ENCODE data around the gene PDE4D. TPM values are rescaled to one million over a fixed set of nuclear protein-coding genes. Genes with fewer than 3 reads are reported as not detected.

The PDE4D gene
- total RNA-seq, 1 donor from 2014 or later = 2.3 TPM

DNA sequence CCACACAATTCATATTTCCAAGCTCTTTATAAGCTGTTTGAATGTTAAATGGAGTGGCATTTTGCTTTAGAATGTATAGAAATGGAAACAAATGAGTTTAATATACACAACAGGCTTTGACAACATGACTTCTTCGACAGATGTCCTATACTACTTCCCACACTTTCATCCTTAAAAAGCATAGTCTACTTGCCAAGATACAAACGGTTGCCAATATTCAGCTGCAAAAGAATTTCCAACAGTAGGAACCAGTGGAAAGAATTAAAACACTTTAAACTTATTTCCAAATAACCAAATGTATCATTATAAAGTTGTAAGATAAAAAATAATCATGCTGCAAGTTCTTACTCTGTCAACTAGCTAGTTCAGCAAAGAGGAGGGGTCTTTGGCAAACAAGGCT, 456.4 kb downstream of the PDE4D start:
- no peaks in the 10 kb centered on the region for H3K27me3 Mint-ChIP-seq (ENCODE audit: insufficient read depth, low read depth)
- no peak for DNase-seq (ENCODE audit: low spot score)
- H3K9ac ChIP-seq = no peak overlapping the region

DNA sequence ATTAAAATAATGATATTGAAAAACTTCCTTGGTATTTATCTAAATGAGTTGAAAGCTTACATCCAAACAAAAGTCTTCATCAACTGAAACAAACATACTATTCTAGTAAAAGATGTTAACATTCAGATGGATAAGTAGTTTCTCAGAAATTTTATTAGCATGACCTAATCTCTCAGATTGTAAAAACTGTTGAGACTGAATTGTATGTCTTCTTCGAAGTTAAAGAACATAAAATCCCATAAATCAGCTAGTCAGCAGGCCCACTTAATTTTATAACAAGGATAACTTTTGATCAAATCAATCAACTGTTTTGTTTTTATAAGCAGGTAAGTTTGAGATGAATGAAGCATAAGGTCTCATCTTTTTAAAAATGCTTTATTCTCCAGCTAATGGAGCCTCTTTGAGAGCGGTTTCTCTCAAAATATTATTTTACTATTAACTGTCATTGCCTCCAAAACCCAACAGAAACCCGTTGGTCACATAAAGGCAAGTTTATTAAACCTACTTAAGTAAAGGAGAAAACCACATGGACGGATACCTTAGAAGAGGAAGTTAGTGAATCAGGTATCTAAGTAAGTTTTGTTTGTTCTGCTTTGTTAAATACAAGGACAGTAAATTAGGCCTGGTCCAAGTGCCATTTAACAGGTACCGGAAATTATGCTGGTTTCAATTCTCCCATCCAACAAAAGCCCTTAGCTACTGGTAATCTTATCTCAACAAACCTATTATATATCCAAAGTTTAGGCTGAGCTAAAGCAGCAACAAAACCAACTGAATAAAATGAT, 457.0 kb downstream of the PDE4D start:
- Mint-ChIP-seq H3K4me3 (no peak overlapping the region), H3K4me1 (no peaks in the 10 kb centered on the region), H3K27ac (no peak overlapping the region), H3K36me3 (no peaks in the 10 kb centered on the region), H3K27me3 (ENCODE audit: insufficient read depth, low read depth) (no peaks in the 10 kb centered on the region), H3K9me3 (no peaks in the 10 kb centered on the region)
- no peak for DNase-seq (ENCODE audit: low spot score)
- H3K4me2 ChIP-seq = no peak overlapping the region
- H3F3A ChIP-seq (ENCODE audit: low read depth) = no peaks in the 10 kb centered on the region
- H3K27me3 ChIP-seq = no peaks in the 10 kb centered on the region
- no peak overlapping the region for H3K27ac ChIP-seq
- H3K4me3 ChIP-seq = no peak overlapping the region
- no peak for TF ChIP-seq EZH2phosphoT487 (IDR thresholded peaks at IDR 0.05)
- no peak for TF ChIP-seq EZH2 (IDR thresholded peaks at IDR 0.05)
- TF ChIP-seq, protein P1, sequence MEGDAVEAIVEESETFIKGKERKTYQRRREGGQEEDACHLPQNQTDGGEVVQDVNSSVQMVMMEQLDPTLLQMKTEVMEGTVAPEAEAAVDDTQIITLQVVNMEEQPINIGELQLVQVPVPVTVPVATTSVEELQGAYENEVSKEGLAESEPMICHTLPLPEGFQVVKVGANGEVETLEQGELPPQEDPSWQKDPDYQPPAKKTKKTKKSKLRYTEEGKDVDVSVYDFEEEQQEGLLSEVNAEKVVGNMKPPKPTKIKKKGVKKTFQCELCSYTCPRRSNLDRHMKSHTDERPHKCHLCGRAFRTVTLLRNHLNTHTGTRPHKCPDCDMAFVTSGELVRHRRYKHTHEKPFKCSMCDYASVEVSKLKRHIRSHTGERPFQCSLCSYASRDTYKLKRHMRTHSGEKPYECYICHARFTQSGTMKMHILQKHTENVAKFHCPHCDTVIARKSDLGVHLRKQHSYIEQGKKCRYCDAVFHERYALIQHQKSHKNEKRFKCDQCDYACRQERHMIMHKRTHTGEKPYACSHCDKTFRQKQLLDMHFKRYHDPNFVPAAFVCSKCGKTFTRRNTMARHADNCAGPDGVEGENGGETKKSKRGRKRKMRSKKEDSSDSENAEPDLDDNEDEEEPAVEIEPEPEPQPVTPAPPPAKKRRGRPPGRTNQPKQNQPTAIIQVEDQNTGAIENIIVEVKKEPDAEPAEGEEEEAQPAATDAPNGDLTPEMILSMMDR (IDR thresholded peaks at IDR 0.05) = no peak
- no peaks in the 10 kb centered on the region for H4K20me1 ChIP-seq (ENCODE audit: low read depth)
- no peak overlapping the region for H3K9ac ChIP-seq
- H3K36me3 ChIP-seq = no peaks in the 10 kb centered on the region
- H2AFZ ChIP-seq (replicated peaks) = no peak overlapping the region
- no peaks in the 10 kb centered on the region for H3K79me2 ChIP-seq (ENCODE audit: low read depth)
- H3K4me1 ChIP-seq = peaks cover 8% of the 10 kb centered on the region
- H3K9me3 ChIP-seq (ENCODE audit: low read depth) = no peaks in the 10 kb centered on the region

More for the DNA sequence above, 456.4 kb downstream of the PDE4D start:
- Histone ChIP-seq H3K79me2 (ENCODE audit: low read depth) (no peaks in the 10 kb centered on the region), H3K4me3 (no peak overlapping the region), H3K36me3 (no peaks in the 10 kb centered on the region), H3K27me3 (no peaks in the 10 kb centered on the region), H3K27ac (no peak overlapping the region), H3K4me1 (peaks cover 8% of the 10 kb centered on the region), H3K9me3 (ENCODE audit: low read depth) (no peaks in the 10 kb centered on the region), H2AFZ (replicated peaks) (no peak overlapping the region), H4K20me1 (ENCODE audit: low read depth) (no peaks in the 10 kb centered on the region), H3K4me2 (no peak overlapping the region), H3F3A (ENCODE audit: low read depth) (no peaks in the 10 kb centered on the region)
- TF ChIP-seq EZH2 (IDR thresholded peaks at IDR 0.05) (no peak), EZH2phosphoT487 (IDR thresholded peaks at IDR 0.05) (no peak)
- TF ChIP-seq, protein P1 (IDR thresholded peaks at IDR 0.05) = no peak
- H3K9me3 Mint-ChIP-seq = no peaks in the 10 kb centered on the region
- H3K27ac Mint-ChIP-seq = no peak overlapping the region
- H3K36me3 Mint-ChIP-seq = no peaks in the 10 kb centered on the region
- no peaks in the 10 kb centered on the region for H3K4me1 Mint-ChIP-seq
- H3K4me3 Mint-ChIP-seq = no peak overlapping the region

DNA sequence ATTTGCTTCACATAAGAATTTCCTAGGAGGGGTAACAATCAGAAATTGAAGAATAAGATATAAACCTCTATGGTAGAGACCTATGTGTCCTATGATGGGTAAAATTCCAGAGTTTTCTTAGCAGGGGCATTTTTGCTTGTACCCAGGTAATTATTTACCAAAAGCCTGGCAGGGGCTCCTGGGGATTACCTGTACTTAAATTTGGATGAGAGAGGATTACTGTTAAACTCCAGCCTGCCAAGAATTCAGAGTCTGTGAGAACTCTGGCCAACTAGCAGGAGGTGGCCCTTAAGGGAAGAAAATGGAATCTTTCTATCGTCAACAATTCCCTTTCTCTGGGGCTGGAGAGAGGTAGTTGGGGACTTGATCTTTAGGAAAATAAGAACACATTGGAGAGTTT, 460.4 kb downstream of the PDE4D start:
- Histone ChIP-seq H3K4me2 (no peak overlapping the region), H3F3A (ENCODE audit: low read depth) (no peaks in the 10 kb centered on the region), H3K27me3 (no peaks in the 10 kb centered on the region), H3K9ac (no peak overlapping the region), H4K20me1 (ENCODE audit: low read depth) (no peaks in the 10 kb centered on the region), H3K4me3 (no peak overlapping the region), H3K4me1 (peaks cover 8% of the 10 kb centered on the region), H3K79me2 (ENCODE audit: low read depth) (no peaks in the 10 kb centered on the region), H3K27ac (no peak overlapping the region), H2AFZ (replicated peaks) (no peak overlapping the region), H3K36me3 (no peaks in the 10 kb centered on the region), H3K9me3 (ENCODE audit: low read depth) (no peaks in the 10 kb centered on the region)
- H3K27me3 Mint-ChIP-seq (ENCODE audit: insufficient read depth, low read depth) = no peaks in the 10 kb centered on the region
- H3K36me3 Mint-ChIP-seq = no peaks in the 10 kb centered on the region
- peak; percentile 21 for DNase-seq (ENCODE audit: low spot score)
- no peak overlapping the region for H3K27ac Mint-ChIP-seq
- H3K9me3 Mint-ChIP-seq = no peaks in the 10 kb centered on the region
- TF ChIP-seq EZH2 (IDR thresholded peaks at IDR 0.05) = no peak
- no peak for TF ChIP-seq EZH2phosphoT487 (IDR thresholded peaks at IDR 0.05)
- TF ChIP-seq, protein P1 (IDR thresholded peaks at IDR 0.05) = no peak
- H3K4me1 Mint-ChIP-seq = no peaks in the 10 kb centered on the region
- H3K4me3 Mint-ChIP-seq = no peak overlapping the region

Measured in neural progenitor cell (in vitro differentiated cells).